Panc1 (cell line): ENCODE data around the gene SSH2. TPM values are rescaled to one million over a fixed set of nuclear protein-coding genes. Genes with fewer than 3 reads are reported as not detected.

Experiments used
- ATAC-seq: fragments of 200-7000 bp; cut with Tn5 transposase; 2 replicates; pipeline ENCODE4 v1.9.1; 2020; ENCODE audit warnings: mild to moderate bottlenecking, moderate library complexity
- BruUV-seq: library from RNA; stranded (reverse); fragments of 400-500 nt; replicated peaks from 2 replicates; lab custom pipeline; 2021; lab: Mats Ljungman, UMichigan
- CTCF ChIA-PET: fragments of 300-600 bp; sonication (Branson Sonifier 250); formaldehyde crosslinking; loops from one replicate; lab custom pipeline; 2022; ENCODE audit warnings: antibody characterized with exemption; lab: Charles Lee
- POLR2A ChIA-PET: fragments of 300-600 bp; sonication (Branson Sonifier 250); formaldehyde crosslinking; loops from one replicate; lab custom pipeline; 2022; ENCODE audit warnings: antibody characterized with exemption; lab: Charles Lee
- DNase-seq: peaks from one replicate; pipeline ENCODE4 v3.0.0-alpha.2; 2010; ENCODE audit warnings: low read depth, low spot score
- H3K27ac ChIP-seq: 2 replicates; pipeline ENCODE4 v1.5.1; 2011; ENCODE audit warnings: mild to moderate bottlenecking, low read length, inconsistent platforms
- H3K27me3 ChIP-seq: fragments of 200-500 bp; sonication (Bioruptor generic); 2 replicates; pipeline ENCODE4 v1.6.0; 2014; ENCODE audit warnings: low read length, inconsistent platforms; ENCODE audit not compliant: control insufficient read depth, insufficient read depth
- H3K36me3 ChIP-seq: fragments of 200-500 bp; sonication (Bioruptor generic); 2 replicates; pipeline ENCODE4 v1.5.1; 2014; ENCODE audit warnings: inconsistent platforms, mild to moderate bottlenecking, low read length, moderate library complexity; ENCODE audit not compliant: control insufficient read depth, insufficient read depth
- H3K4me1 ChIP-seq: 2 replicates; pipeline ENCODE4 v1.5.1; 2011; ENCODE audit warnings: inconsistent platforms, mild to moderate bottlenecking, low read length, moderate library complexity; ENCODE audit not compliant: control insufficient read depth, insufficient read depth
- H3K4me3 ChIP-seq, 2 experiments: 2 replicates each; pipeline ENCODE4 v1.5.1; 2011 to 2012; ENCODE audit warnings: low read depth in 2 of 2, low read length in 2 of 2, mild to moderate bottlenecking in 2 of 2, inconsistent platforms in 1 of 2, moderate library complexity in 1 of 2
- H3K9me3 ChIP-seq: fragments of 200-500 bp; sonication (Bioruptor generic); 2 replicates; pipeline ENCODE4 v1.5.1; 2014; ENCODE audit warnings: low read depth, mild to moderate bottlenecking, inconsistent platforms, low read length, moderate library complexity; ENCODE audit not compliant: control insufficient read depth, insufficient read depth
- CTCF ChIP-seq: fragments of 450-650 bp; IDR thresholded peaks from 2 replicates; pipeline ENCODE4 v1.5.1; 2017; ENCODE audit warnings: mild to moderate bottlenecking
- POLR2AphosphoS5 ChIP-seq: IDR thresholded peaks from 2 replicates; pipeline ENCODE4 v1.6.1; 2012; ENCODE audit warnings: mild to moderate bottlenecking, low read depth, low read length, moderate library complexity
- REST ChIP-seq, 2 experiments: IDR thresholded peaks; 2 replicates each; pipeline ENCODE4 v1.6.1; 2011 to 2012; ENCODE audit warnings: low read depth in 2 of 2, control low read depth in 1 of 2, low read length in 1 of 2, mild to moderate bottlenecking in 1 of 2, moderate library complexity in 1 of 2; ENCODE audit not compliant: insufficient read depth in 1 of 2
- SIN3A ChIP-seq: IDR thresholded peaks from 2 replicates; pipeline ENCODE4 v1.6.1; 2012; ENCODE audit warnings: low read depth, mild to moderate bottlenecking, low read length, moderate library complexity, borderline replicate concordance; ENCODE audit not compliant: insufficient read depth
- TCF7L2 ChIP-seq: IDR thresholded peaks from 2 replicates; pipeline ENCODE4 v1.6.1; 2011; ENCODE audit warnings: mild to moderate bottlenecking, low read depth, low read length, inconsistent platforms
- in situ Hi-C: cut with HindIII; loops from 2 replicates; pipeline ENCODE4 v1.10.0; 2016; ENCODE audit warnings: low sequenced_read_pairs, low pct_unique_long_range_greater_than_20kb
- intact Hi-C: fragments of 100-400 bp; cut with micrococcal nuclease; formaldehyde crosslinking; loops from one replicate; pipeline ENCODE4 v1.10.0; 2022; ENCODE audit not compliant: unreplicated experiment
- total RNA-seq: library from RNA; stranded (reverse); gene quantifications from one replicate; pipeline ENCODE4 v1.2.1, GENCODE V29; 2021; ENCODE audit not compliant: unreplicated experiment

SSH2 gene
- total RNA-seq, 1 experiment from 2014 or later = 30.6 TPM

- ATAC-seq (no peak), DNase-seq (no peak)
- no peak overlapping the region for H3K27ac ChIP-seq
- intact Hi-C loops = no loop called here
- H3K4me3 ChIP-seq = no peak overlapping the region
- BruUV-seq = no TSS peak
- no peaks in the 10 kb centered on the region for H3K9me3 ChIP-seq
- no peaks in the 10 kb centered on the region for H3K4me1 ChIP-seq
- no peaks in the 10 kb centered on the region for H3K27me3 ChIP-seq
- POLR2A ChIA-PET = interaction anchor here (0.6 kb wide), 1 partner anchor 467 kb away, joined by 4 read pairs; no protein-coding TSS in a partner anchor
- in situ Hi-C loops = no loop called here
- no peaks in the 10 kb centered on the region for H3K36me3 ChIP-seq
- CTCF ChIA-PET = no interaction called here
- TF ChIP-seq SIN3A (no peak), POLR2AphosphoS5 (no peak), TCF7L2 (no peak), CTCF (no peak), REST (IDR thresholded peaks at IDR 0.05; ENCODE audit: insufficient read depth in 1 of 2, low read depth in 2 of 2, low read length in 1 of 2) (no peak)
Measured at GRCh38 chr17:29758255-29758654, 171.8 kb downstream of the SSH2 start.

- in situ Hi-C loops = no loop called here
- intact Hi-C loops = no loop called here
- no TSS peak for BruUV-seq
- no peaks in the 10 kb centered on the region for H3K36me3 ChIP-seq
- H3K27ac ChIP-seq = no peak overlapping the region
- DNase-seq = no peak
- H3K4me3 ChIP-seq = no peak overlapping the region
- ChIA-PET CTCF (interaction anchor here (0.6 kb wide), 1 partner anchor 47 kb away, joined by 6 read pairs; no protein-coding TSS in a partner anchor), POLR2A (no interaction called here)
- no peak for ATAC-seq
- no peaks in the 10 kb centered on the region for H3K27me3 ChIP-seq
- no peaks in the 10 kb centered on the region for H3K9me3 ChIP-seq
- no peak for TF ChIP-seq SIN3A
- TF ChIP-seq REST (IDR thresholded peaks at IDR 0.05; ENCODE audit: insufficient read depth in 1 of 2, low read depth in 2 of 2, low read length in 1 of 2) = no peak
- no peak for TF ChIP-seq TCF7L2
- TF ChIP-seq CTCF = no peak
- TF ChIP-seq POLR2AphosphoS5 = no peak
- H3K4me1 ChIP-seq = no peaks in the 10 kb centered on the region
Measured at GRCh38 chr17:29757788-29758187, 172.2 kb downstream of the SSH2 start.
